ENCODE measurements around the gene AKAP8L. TPM values are rescaled to one million over a fixed set of nuclear protein-coding genes. Genes with fewer than 3 reads are reported as not detected.

The AKAP8L gene
- total RNA-seq, 2 donors from 2014 or later = 190 to 237 TPM

GRCh38 chr19:15358918-15359317 lies 59.9 kb downstream of the AKAP8L start:
- peaks cover 7% of the 10 kb centered on the region for H3K9me3 ChIP-seq (ENCODE audit: control insufficient read depth, low read length)
- Mint-ChIP-seq H3K27ac (no peak overlapping the region), H3K4me1 (no peaks in the 10 kb centered on the region), H3K27me3 (ENCODE audit: insufficient read depth) (no peaks in the 10 kb centered on the region), H3K9me3 (peaks cover 16% of the 10 kb centered on the region), H3K4me3 (no peak overlapping the region), H3K36me3 (ENCODE audit: low read depth) (peaks cover 77% of the 10 kb centered on the region)
- H3K4me3 ChIP-seq (ENCODE audit: low read length) = no peak overlapping the region
- no peak overlapping the region for H3K9ac ChIP-seq (ENCODE audit: extremely low read depth, low read length, poor library complexity, severe bottlenecking)
- 88 to 96% methylated on average over 3 of the region's 3 CpGs for WGBS, 2 experiments (ENCODE audit: insufficient coverage in 1 of 2, insufficient read length in 1 of 2)
- no peak for TF ChIP-seq CTCF (conservative IDR thresholded peaks at IDR 0.05)
- no peaks in the 10 kb centered on the region for H3K4me1 ChIP-seq (ENCODE audit: control insufficient read depth, insufficient read depth, low read length)
- DNase-seq = no peak
- H3K27ac ChIP-seq (ENCODE audit: low read depth, low read length) = no peak overlapping the region
- H3K27me3 ChIP-seq (ENCODE audit: control insufficient read depth, insufficient read depth, low read length, poor library complexity, severe bottlenecking) = no peaks in the 10 kb centered on the region
- H3K36me3 ChIP-seq (ENCODE audit: control insufficient read depth, insufficient read depth, low read length) = peaks cover 67% of the 10 kb centered on the region

- peaks cover 77% of the 10 kb centered on the region for H3K36me3 Mint-ChIP-seq (ENCODE audit: low read depth)
- 91 to 95% methylated on average over 3 to 4 of the region's 4 CpGs for WGBS, 2 experiments (ENCODE audit: insufficient coverage in 1 of 2, insufficient read length in 1 of 2)
- H3K9me3 Mint-ChIP-seq = peaks cover 11% of the 10 kb centered on the region
- TF ChIP-seq CTCF (conservative IDR thresholded peaks at IDR 0.05) = no peak
- peaks cover 7% of the 10 kb centered on the region for H3K9me3 ChIP-seq (ENCODE audit: control insufficient read depth, low read length)
- H3K4me1 Mint-ChIP-seq = no peaks in the 10 kb centered on the region
- H3K4me3 ChIP-seq (ENCODE audit: low read length) = no peak overlapping the region
- no peaks in the 10 kb centered on the region for H3K27me3 ChIP-seq (ENCODE audit: control insufficient read depth, insufficient read depth, low read length, poor library complexity, severe bottlenecking)
- H3K27me3 Mint-ChIP-seq (ENCODE audit: insufficient read depth) = no peaks in the 10 kb centered on the region
- peaks cover 73% of the 10 kb centered on the region for H3K36me3 ChIP-seq (ENCODE audit: control insufficient read depth, insufficient read depth, low read length)
- H3K27ac ChIP-seq (ENCODE audit: low read depth, low read length) = no peak overlapping the region
- no peak overlapping the region for H3K27ac Mint-ChIP-seq
- no peak overlapping the region for H3K9ac ChIP-seq (ENCODE audit: extremely low read depth, low read length, poor library complexity, severe bottlenecking)
- DNase-seq = no peak
- H3K4me1 ChIP-seq (ENCODE audit: control insufficient read depth, insufficient read depth, low read length) = no peaks in the 10 kb centered on the region
- H3K4me3 Mint-ChIP-seq = no peak overlapping the region
Measured at GRCh38 chr19:15357906-15358305, 60.9 kb downstream of the AKAP8L start.

- DNase-seq = no peak
- Mint-ChIP-seq H3K9me3 (no peaks in the 10 kb centered on the region), H3K4me1 (no peaks in the 10 kb centered on the region), H3K4me3 (no peak overlapping the region), H3K36me3 (ENCODE audit: low read depth) (peaks cover 50% of the 10 kb centered on the region), H3K27me3 (ENCODE audit: insufficient read depth) (no peaks in the 10 kb centered on the region), H3K27ac (no peak overlapping the region)
- no peaks in the 10 kb centered on the region for H3K27me3 ChIP-seq (ENCODE audit: control insufficient read depth, insufficient read depth, low read length, poor library complexity, severe bottlenecking)
- no peak overlapping the region for H3K4me3 ChIP-seq (ENCODE audit: low read length)
- no peak for TF ChIP-seq CTCF (conservative IDR thresholded peaks at IDR 0.05)
- H3K9ac ChIP-seq (ENCODE audit: extremely low read depth, low read length, poor library complexity, severe bottlenecking) = no peak overlapping the region
- no peak overlapping the region for H3K27ac ChIP-seq (ENCODE audit: low read depth, low read length)
- no peaks in the 10 kb centered on the region for H3K9me3 ChIP-seq (ENCODE audit: control insufficient read depth, low read length)
- peaks cover 50% of the 10 kb centered on the region for H3K36me3 ChIP-seq (ENCODE audit: control insufficient read depth, insufficient read depth, low read length)
- 95 to 97% methylated on average over 27 of the region's 27 CpGs for WGBS, 2 experiments (ENCODE audit: insufficient coverage in 1 of 2, insufficient read length in 1 of 2)
- no peaks in the 10 kb centered on the region for H3K4me1 ChIP-seq (ENCODE audit: control insufficient read depth, insufficient read depth, low read length)
Measured at GRCh38 chr19:15354566-15355296, 64.1 kb downstream of the AKAP8L start.

Measured in endodermal cell (in vitro differentiated cells).